Lung (tissue), 12 donors: ENCODE measurements around the gene COMMD4. TPM values are rescaled to one million over a fixed set of nuclear protein-coding genes. Genes with fewer than 3 reads are reported as not detected.

ENCODE experiments used
- ATAC-seq: fragments of 200-7000 bp; cut with Tn5 transposase; one replicate; pipeline ENCODE4 v1.9.1; 2020; ENCODE audit warnings: moderate number of reproducible peaks; ENCODE audit not compliant: insufficient read depth, low FRiP score
- DNase-seq, 3 donors: peaks; one replicate each; pipeline ENCODE4 v3.0.0-alpha.2; 2013 to 2017
- H3K27ac ChIP-seq, 2 donors: one replicate each; pipeline ENCODE4 v1.5.1; 2013; ENCODE audit warnings: mild to moderate bottlenecking in 2 of 2, moderate library complexity in 2 of 2, control low read depth in 1 of 2, inconsistent platforms in 1 of 2, low read depth in 1 of 2, low read length in 1 of 2
- H3K27me3 ChIP-seq, 3 donors: one replicate each; pipeline ENCODE4 v1.5.1; 2013; ENCODE audit warnings: low read length in 2 of 3; ENCODE audit not compliant: control insufficient read depth in 3 of 3, insufficient read depth in 3 of 3
- H3K36me3 ChIP-seq, 4 donors: one replicate each; pipeline ENCODE4 v1.5.1; 2013; ENCODE audit warnings: low read length in 4 of 4, mild to moderate bottlenecking in 1 of 4, moderate library complexity in 1 of 4; ENCODE audit not compliant: control insufficient read depth in 4 of 4, insufficient read depth in 4 of 4
- H3K4me1 ChIP-seq, 5 donors: one replicate each; pipeline ENCODE4 v1.5.1; 2013; ENCODE audit warnings: low read length in 5 of 5, mild to moderate bottlenecking in 2 of 5, moderate library complexity in 1 of 5; ENCODE audit not compliant: control insufficient read depth in 5 of 5, insufficient read depth in 5 of 5
- H3K4me3 ChIP-seq: one replicate; pipeline ENCODE4 v1.5.1; 2013; ENCODE audit warnings: mild to moderate bottlenecking, control low read depth, moderate library complexity
- H3K9ac ChIP-seq, 2 donors: one replicate each; pipeline ENCODE4 v1.5.1; 2013; ENCODE audit warnings: low read length in 2 of 2, control low read depth in 1 of 2; ENCODE audit not compliant: insufficient read depth in 1 of 2
- H3K9me3 ChIP-seq, 4 donors: one replicate each; pipeline ENCODE4 v1.5.1; 2013; ENCODE audit warnings: low read length in 3 of 4, mild to moderate bottlenecking in 1 of 4, moderate library complexity in 1 of 4; ENCODE audit not compliant: control insufficient read depth in 4 of 4, insufficient read depth in 3 of 4
- CTCF ChIP-seq: IDR thresholded peaks from 2 replicates; pipeline ENCODE4 v1.5.1; 2012; ENCODE audit warnings: mild to moderate bottlenecking; ENCODE audit errors: control extremely low read depth, extremely low read depth
- WGBS, 2 donors: extraction: QIAGEN DNeasy Blood & Tissue Kit; methylation state at CpG; one replicate each; pipeline ENCODE4 v1.1.7; 2013; 5-methylcytosine and 5-hydroxymethylcytosine counted together
- polyA plus RNA-seq, 2 donors: library from polyadenylated mRNA; stranded (reverse); fragments of 200-250 nt; gene quantifications; one replicate each; pipeline ENCODE4 v1.2.1, GENCODE V29; 2013
- total RNA-seq, 2 donors: library from RNA; depleted of rRNA in 1 of 2; stranded (reverse); fragments of >200 nt in 1 of 2; gene quantifications; one replicate each; pipeline ENCODE4 v1.2.1, GENCODE V29; 2014 to 2021
- donor health status: control.
- donor health status: control.
- donor health status: Bipolar disorder and iron deficiency.
- donor health status: healthy.
- donor health status: DM: yes; HTN: yes; CAD: no.

Gene COMMD4
- total and polyA plus RNA-seq, 4 donors, result 36.2 to 135 (median 88.1) TPM

- Histone ChIP-seq H3K27ac (no peak overlapping the region), H3K9ac (no peak overlapping the region), H3K27me3 (no peaks in the 10 kb centered on the region), H3K9me3 (no peaks in the 10 kb centered on the region), H3K36me3 (peaks cover 0 to 53% (median 7%) of the 10 kb centered on the region in 4 donors), H3K4me3 (no peak overlapping the region), H3K4me1 (peaks cover 5 to 16% (median 7%) of the 10 kb centered on the region in 5 donors)
- no peak for ATAC-seq
- DNase-seq, result no peak
- WGBS, 2 donors, result 90 to 98% methylated on average over 6 of the region's 6 CpGs
- TF ChIP-seq CTCF, result no peak
Measured at GRCh38 chr15:75364881-75365280, 29.0 kb downstream of the COMMD4 start.

GRCh38 chr15:75366163-75366562, 30.3 kb downstream of the COMMD4 start:
- ATAC-seq (no peak), DNase-seq (no peak)
- Histone ChIP-seq H3K4me3 (no peak overlapping the region), H3K9ac (no peak overlapping the region), H3K9me3 (no peaks in the 10 kb centered on the region), H3K36me3 (peaks cover 2 to 45% (median 12%) of the 10 kb centered on the region in 4 donors), H3K27me3 (no peaks in the 10 kb centered on the region), H3K27ac (no peak overlapping the region), H3K4me1 (peaks cover 5 to 16% (median 7%) of the 10 kb centered on the region in 5 donors)
- no peak for TF ChIP-seq CTCF
- 92 to 96% methylated on average over 3 of the region's 3 CpGs for WGBS, 2 donors

- Histone ChIP-seq H3K9me3 (no peaks in the 10 kb centered on the region), H3K36me3 (peaks cover 8 to 42% (median 20%) of the 10 kb centered on the region in 4 donors), H3K9ac (no peak overlapping the region), H3K27me3 (no peaks in the 10 kb centered on the region), H3K4me1 (peaks cover 5 to 16% (median 7%) of the 10 kb centered on the region in 5 donors), H3K4me3 (no peak overlapping the region), H3K27ac (peak overlapping the region in 1 of 2 donors; percentile 98)
- DNase-seq, result no peak
- ATAC-seq, result no peak
- no peak for TF ChIP-seq CTCF
Measured at GRCh38 chr15:75367006-75367405, 31.1 kb downstream of the COMMD4 start.

- DNase-seq, result no peak
- Histone ChIP-seq H3K4me1 (peaks cover 5 to 16% (median 7%) of the 10 kb centered on the region in 5 donors), H3K9ac (no peak overlapping the region), H3K36me3 (peaks cover 11 to 38% (median 21%) of the 10 kb centered on the region in 4 donors), H3K27ac (peak overlapping the region in 1 of 2 donors; percentile 98), H3K27me3 (no peaks in the 10 kb centered on the region), H3K9me3 (no peaks in the 10 kb centered on the region), H3K4me3 (peak overlapping the region; percentile 85)
- no peak for TF ChIP-seq CTCF
- no peak for ATAC-seq
- 44 to 46% methylated on average over 7 of the region's 7 CpGs for WGBS, 2 donors
Measured at GRCh38 chr15:75367406-75367912, 31.6 kb downstream of the COMMD4 start.
